DND-41 (cell line): ENCODE measurements around the gene LRRC42.

Experiments
- ATAC-seq: fragments of 200-7000 bp; cut with Tn5 transposase; 3 replicates; pipeline ENCODE4 v1.9.1; 2021; ENCODE audit warnings: low read depth; ENCODE audit not compliant: insufficient read depth
- DNase-seq: peaks from one replicate; pipeline ENCODE4 v3.0.0-alpha.2; 2020
- H2AFZ ChIP-seq: 2 replicates; pipeline ENCODE4 v1.6.0; 2012; ENCODE audit warnings: low read depth, low read length
- H3K27ac ChIP-seq: 2 replicates; pipeline ENCODE4 v1.5.1; 2012; ENCODE audit warnings: low read length, inconsistent platforms
- H3K27me3 ChIP-seq: fragments of 200-600 bp; sonication (generic); 2 replicates; pipeline ENCODE4 v1.6.0; 2012; ENCODE audit warnings: low read length, mild to moderate bottlenecking, inconsistent platforms; ENCODE audit not compliant: insufficient read depth, poor library complexity
- H3K36me3 ChIP-seq: 2 replicates; pipeline ENCODE4 v1.5.1; 2012; ENCODE audit warnings: low read length, inconsistent platforms; ENCODE audit not compliant: insufficient read depth
- H3K4me1 ChIP-seq: 2 replicates; pipeline ENCODE4 v1.5.1; 2012; ENCODE audit warnings: mild to moderate bottlenecking, low read length; ENCODE audit not compliant: insufficient read depth
- H3K4me2 ChIP-seq: 2 replicates; pipeline ENCODE4 v1.6.0; 2012; ENCODE audit warnings: mild to moderate bottlenecking, moderate library complexity, low read length, inconsistent platforms; ENCODE audit not compliant: insufficient read depth
- H3K4me3 ChIP-seq, 2 experiments: fragments of 200-600 bp in 1 of 2; shearing (Covaris generic) in 1 of 2; 2 replicates each; pipeline ENCODE4 v1.5.1; 2012 to 2016; ENCODE audit warnings: inconsistent platforms in 2 of 2, low read length in 2 of 2, mild to moderate bottlenecking in 2 of 2, low read depth in 1 of 2, moderate library complexity in 1 of 2
- H3K79me2 ChIP-seq: 2 replicates; pipeline ENCODE4 v1.6.0; 2012; ENCODE audit warnings: low read length, inconsistent platforms; ENCODE audit not compliant: insufficient read depth
- H3K9ac ChIP-seq: 2 replicates; pipeline ENCODE4 v1.6.0; 2012; ENCODE audit warnings: low read depth, mild to moderate bottlenecking, inconsistent platforms, low read length, moderate library complexity
- H3K9me3 ChIP-seq: 2 replicates; pipeline ENCODE4 v1.5.1; 2012; ENCODE audit warnings: low read length, moderate library complexity, mild to moderate bottlenecking, inconsistent platforms; ENCODE audit not compliant: insufficient read depth, severe bottlenecking
- H4K20me1 ChIP-seq: 2 replicates; pipeline ENCODE4 v1.6.0; 2012; ENCODE audit warnings: low read length; ENCODE audit not compliant: insufficient read depth
- EZH2 ChIP-seq: IDR thresholded peaks from 3 replicates; pipeline ENCODE4 v1.6.1; 2012; ENCODE audit warnings: borderline replicate concordance, low read depth, mild to moderate bottlenecking, moderate library complexity, low read length, inconsistent platforms; ENCODE audit not compliant: severe bottlenecking
- TF ChIP-seq, protein P1 (sequence below): IDR thresholded peaks from 2 replicates; pipeline ENCODE4 v1.5.1; 2012; ENCODE audit warnings: borderline replicate concordance, low read length, moderate library complexity, mild to moderate bottlenecking; ENCODE audit not compliant: poor library complexity, severe bottlenecking; ENCODE audit errors: extremely low read depth

LRRC42 gene

DNA sequence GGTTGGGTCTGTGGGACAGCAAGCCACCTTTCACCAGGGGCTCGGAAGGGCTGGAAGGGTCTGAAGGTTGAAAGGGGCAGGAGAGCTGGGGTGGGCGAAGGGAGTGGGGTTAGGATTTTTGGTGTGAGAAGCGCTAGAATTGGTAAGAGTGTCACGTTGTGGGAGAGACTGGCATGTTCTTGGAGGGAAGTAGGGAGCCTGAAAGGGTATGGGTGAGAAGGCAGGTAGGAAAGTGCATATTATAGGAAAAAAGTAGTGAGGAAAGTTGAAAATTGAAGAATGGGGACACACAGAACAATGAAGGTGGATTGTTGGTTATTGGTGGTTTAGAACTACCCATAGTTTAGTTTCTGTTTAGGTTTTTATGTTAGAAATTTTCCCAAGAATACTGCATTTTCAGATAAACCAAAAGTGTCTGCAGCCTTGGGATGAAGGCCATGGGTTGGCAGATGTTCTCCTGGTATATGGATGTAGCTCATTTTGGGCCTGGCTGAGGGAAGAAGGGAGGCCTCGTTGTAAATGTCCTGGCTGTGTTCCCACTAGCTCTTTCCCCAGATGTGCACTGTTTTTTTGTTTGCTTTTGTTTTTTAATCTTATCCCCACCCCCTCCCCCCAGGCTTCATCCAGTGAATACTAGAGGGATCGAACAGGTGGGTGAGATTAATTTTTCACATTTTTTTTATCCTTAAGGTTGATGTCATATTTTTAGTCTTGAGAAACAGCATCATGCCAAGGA, 1.2 kb downstream of the LRRC42 start:
- H3K27me3 ChIP-seq: no peaks in the 10 kb centered on the region

DNA sequence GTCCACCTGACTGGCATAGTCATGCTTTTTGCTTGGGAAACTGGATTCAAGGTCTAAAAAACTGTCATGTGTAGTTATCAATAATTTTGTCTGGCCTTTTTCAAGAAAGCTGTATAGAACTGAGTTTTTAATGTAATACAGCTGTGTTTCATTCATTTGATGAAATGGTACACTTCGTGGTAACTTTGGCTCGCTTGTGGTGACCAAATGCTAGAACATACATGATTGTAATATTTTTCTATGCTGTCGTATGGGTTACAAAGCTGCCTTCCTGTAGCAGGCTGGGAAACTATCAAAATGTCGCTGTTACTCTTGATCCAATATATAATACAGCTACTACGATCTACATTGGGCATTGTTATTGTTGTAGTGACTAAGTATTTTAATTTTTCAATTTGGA, 2.1 kb downstream of the LRRC42 start:
- peak overlapping the region; percentile 65; the same call in 1 of the 2 replicates for H3K9ac ChIP-seq
- H3K27ac ChIP-seq: no peak overlapping the region
- no peaks in the 10 kb centered on the region for H3K27me3 ChIP-seq
- H3K4me3 ChIP-seq: no peak overlapping the region
- ATAC-seq (no peak), DNase-seq (no peak)
- TF ChIP-seq, protein P1, sequence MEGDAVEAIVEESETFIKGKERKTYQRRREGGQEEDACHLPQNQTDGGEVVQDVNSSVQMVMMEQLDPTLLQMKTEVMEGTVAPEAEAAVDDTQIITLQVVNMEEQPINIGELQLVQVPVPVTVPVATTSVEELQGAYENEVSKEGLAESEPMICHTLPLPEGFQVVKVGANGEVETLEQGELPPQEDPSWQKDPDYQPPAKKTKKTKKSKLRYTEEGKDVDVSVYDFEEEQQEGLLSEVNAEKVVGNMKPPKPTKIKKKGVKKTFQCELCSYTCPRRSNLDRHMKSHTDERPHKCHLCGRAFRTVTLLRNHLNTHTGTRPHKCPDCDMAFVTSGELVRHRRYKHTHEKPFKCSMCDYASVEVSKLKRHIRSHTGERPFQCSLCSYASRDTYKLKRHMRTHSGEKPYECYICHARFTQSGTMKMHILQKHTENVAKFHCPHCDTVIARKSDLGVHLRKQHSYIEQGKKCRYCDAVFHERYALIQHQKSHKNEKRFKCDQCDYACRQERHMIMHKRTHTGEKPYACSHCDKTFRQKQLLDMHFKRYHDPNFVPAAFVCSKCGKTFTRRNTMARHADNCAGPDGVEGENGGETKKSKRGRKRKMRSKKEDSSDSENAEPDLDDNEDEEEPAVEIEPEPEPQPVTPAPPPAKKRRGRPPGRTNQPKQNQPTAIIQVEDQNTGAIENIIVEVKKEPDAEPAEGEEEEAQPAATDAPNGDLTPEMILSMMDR: no peak
- TF ChIP-seq EZH2: no peak
- H2AFZ ChIP-seq: no peak overlapping the region
- peaks cover 24% of the 10 kb centered on the region for H3K36me3 ChIP-seq
- peaks cover 69% of the 10 kb centered on the region for H3K79me2 ChIP-seq
- peaks cover 18% of the 10 kb centered on the region for H4K20me1 ChIP-seq
- H3K9me3 ChIP-seq: no peaks in the 10 kb centered on the region
- peak overlapping the region; percentile 69 for H3K4me2 ChIP-seq
- peaks cover 52% of the 10 kb centered on the region for H3K4me1 ChIP-seq

More for the DNA sequence above, 1.2 kb downstream of the LRRC42 start:
- peak overlapping the region; percentile 52 to 73; a peak in 3 of 4 replicates for H3K4me3 ChIP-seq
- no peaks in the 10 kb centered on the region for H3K9me3 ChIP-seq
- H3K9ac ChIP-seq: peak overlapping the region; percentile 65
- peak overlapping the region; percentile 65; the same call in 1 of the 2 replicates for H2AFZ ChIP-seq
- TF ChIP-seq, protein P1: no peak
- TF ChIP-seq EZH2: no peak
- peaks cover 78% of the 10 kb centered on the region for H3K79me2 ChIP-seq
- peak overlapping the region; percentile 77; the same call in 1 of the 2 replicates for H3K27ac ChIP-seq
- ATAC-seq (no peak), DNase-seq (no peak)
- peaks cover 18% of the 10 kb centered on the region for H4K20me1 ChIP-seq
- H3K4me1 ChIP-seq: peaks cover 62% of the 10 kb centered on the region
- H3K4me2 ChIP-seq: peak overlapping the region; percentile 69
- peaks cover 14% of the 10 kb centered on the region for H3K36me3 ChIP-seq

DNA sequence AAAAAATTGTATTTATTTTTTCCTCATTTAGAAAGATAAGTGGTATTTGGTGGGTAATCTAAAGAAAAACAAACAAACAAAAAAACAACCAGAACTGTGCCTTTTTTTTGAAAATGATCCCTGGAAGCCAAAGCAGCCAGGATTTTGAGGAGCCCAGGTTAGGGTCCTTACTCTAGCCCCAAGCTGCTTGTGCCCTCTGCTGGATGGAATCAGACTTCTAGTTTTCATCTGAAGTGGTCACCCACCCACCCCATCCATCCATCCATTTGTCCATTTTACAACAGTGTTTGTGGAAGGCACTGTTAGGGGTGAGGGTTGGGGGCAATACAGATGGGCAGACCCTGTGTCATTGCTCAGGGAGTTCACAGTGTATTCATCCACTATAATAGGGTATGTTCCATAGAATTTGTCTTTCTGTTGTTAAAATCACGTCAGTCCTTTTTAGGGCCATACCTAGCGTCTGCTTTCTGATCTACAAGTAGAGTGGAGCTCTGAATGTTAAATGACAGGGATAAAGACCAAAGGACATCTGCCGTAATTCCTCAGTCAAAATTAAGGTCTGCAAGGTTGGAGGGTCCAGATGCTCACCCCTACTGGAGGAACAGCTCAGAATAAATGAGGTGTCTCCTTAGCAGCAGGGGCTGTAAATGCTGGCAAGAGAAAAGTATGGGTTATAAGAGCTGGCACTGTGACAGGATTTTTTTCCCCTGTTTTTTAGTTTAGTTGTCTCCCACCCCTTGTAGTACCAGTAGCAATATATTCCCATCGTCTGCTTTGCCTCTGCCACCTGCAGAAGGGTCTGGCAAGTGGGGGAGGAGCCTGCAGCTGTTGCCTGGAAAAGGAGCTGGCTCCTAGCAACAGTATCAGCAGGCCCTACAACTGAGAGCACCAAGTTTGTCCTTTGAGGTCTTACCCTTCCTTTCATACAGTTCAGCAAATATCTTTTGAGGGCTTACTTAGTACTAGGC, 3.2 kb downstream of the LRRC42 start:
- Histone ChIP-seq H3K4me2 (peak overlapping the region; percentile 11; the same call in 1 of the 2 replicates), H3K9me3 (no peaks in the 10 kb centered on the region), H3K9ac (no peak overlapping the region), H3K79me2 (peaks cover 59% of the 10 kb centered on the region), H2AFZ (no peak overlapping the region), H3K4me1 (peaks cover 42% of the 10 kb centered on the region), H3K27ac (no peak overlapping the region), H3K36me3 (peaks cover 33% of the 10 kb centered on the region), H3K4me3 (no peak overlapping the region), H3K27me3 (no peaks in the 10 kb centered on the region), H4K20me1 (peaks cover 18% of the 10 kb centered on the region)
- TF ChIP-seq, protein P1: peak; percentile 54
- no peak for TF ChIP-seq EZH2
- peak; percentile 24 for DNase-seq
- ATAC-seq: no peak
